AG10803 (cell line): Measurements from ENCODE around the gene BLMH.

ENCODE experiments used
- DNase-seq: peaks from one replicate; pipeline ENCODE4 v3.0.0; 2010; ENCODE audit warnings: low read depth
- H3K4me3 ChIP-seq: 2 replicates; pipeline ENCODE4 v1.5.1; 2011; ENCODE audit warnings: mild to moderate bottlenecking, low read length, control low read depth
- TF ChIP-seq, protein P1 (sequence below): conservative IDR thresholded peaks from 2 replicates; pipeline ENCODE4 v1.5.1; 2011; ENCODE audit warnings: mild to moderate bottlenecking, low read length, control low read depth, inconsistent platforms

The BLMH gene

DNA sequence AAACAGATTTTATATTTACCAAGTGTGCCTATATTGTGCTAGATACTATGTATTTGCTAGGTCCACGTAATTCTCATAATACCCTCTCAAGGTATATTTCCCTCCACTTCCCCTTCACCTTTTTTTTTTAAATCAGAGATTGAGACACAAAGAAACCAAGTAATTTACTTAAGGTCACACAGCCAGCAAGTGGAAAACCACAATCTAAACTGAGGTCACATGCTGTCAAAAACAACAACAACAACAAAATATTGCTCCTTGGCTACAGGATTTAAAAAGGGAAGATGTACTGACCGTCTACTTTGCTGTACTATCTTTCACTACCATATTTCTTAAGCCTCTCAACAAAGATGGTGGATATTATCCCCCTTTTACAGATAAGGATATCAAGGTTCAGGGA, 15.8 kb downstream of the BLMH start:
- TF ChIP-seq, protein P1, sequence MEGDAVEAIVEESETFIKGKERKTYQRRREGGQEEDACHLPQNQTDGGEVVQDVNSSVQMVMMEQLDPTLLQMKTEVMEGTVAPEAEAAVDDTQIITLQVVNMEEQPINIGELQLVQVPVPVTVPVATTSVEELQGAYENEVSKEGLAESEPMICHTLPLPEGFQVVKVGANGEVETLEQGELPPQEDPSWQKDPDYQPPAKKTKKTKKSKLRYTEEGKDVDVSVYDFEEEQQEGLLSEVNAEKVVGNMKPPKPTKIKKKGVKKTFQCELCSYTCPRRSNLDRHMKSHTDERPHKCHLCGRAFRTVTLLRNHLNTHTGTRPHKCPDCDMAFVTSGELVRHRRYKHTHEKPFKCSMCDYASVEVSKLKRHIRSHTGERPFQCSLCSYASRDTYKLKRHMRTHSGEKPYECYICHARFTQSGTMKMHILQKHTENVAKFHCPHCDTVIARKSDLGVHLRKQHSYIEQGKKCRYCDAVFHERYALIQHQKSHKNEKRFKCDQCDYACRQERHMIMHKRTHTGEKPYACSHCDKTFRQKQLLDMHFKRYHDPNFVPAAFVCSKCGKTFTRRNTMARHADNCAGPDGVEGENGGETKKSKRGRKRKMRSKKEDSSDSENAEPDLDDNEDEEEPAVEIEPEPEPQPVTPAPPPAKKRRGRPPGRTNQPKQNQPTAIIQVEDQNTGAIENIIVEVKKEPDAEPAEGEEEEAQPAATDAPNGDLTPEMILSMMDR: no peak
- DNase-seq: no peak

DNA sequence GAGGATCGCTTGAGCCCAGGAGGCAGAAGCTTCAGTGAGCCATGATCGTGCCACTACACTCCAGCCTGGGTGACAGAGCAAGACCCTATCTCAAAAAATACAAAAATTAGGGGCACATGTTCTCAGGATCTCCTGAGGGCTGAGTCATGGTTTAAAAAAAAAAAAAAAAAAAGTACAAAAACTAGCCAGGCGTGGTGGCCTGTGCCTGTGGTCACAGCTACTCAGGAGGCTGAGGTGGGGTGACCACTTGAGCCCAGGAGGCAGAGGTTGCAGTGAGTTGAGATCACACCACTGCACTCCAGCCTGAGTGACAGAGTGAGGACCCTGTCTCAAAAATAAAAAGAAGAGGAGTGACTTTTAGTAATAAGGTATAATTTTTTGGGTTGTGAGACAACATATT, 16.9 kb downstream of the BLMH start:
- DNase-seq: no peak
- H3K4me3 ChIP-seq: no peak overlapping the region

More for the DNA sequence above, 15.8 kb downstream of the BLMH start:
- H3K4me3 ChIP-seq: no peak overlapping the region

DNA sequence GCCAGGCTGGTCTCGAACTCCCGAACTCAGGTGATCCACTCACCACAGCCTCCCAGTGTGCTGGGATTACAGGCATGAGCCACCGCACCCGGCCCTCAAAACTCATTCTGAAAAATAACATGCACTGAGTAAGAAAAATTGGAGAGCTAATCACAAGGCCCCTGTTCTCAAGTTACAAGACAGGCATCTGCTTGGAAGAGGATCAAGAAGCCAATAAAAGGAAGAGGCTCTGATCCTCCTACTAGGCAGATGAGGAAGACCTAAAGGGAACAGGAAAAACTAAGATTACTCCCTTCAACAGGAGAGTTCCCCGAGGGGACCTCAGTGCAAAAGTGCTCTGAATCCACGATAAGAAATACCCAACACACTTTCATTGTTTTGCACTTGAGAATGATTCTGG, 18.4 kb downstream of the BLMH start:
- TF ChIP-seq, protein P1: no peak
- H3K4me3 ChIP-seq: no peak overlapping the region
- DNase-seq: no peak

More for the DNA sequence above, 16.9 kb downstream of the BLMH start:
- TF ChIP-seq, protein P1: no peak

DNA sequence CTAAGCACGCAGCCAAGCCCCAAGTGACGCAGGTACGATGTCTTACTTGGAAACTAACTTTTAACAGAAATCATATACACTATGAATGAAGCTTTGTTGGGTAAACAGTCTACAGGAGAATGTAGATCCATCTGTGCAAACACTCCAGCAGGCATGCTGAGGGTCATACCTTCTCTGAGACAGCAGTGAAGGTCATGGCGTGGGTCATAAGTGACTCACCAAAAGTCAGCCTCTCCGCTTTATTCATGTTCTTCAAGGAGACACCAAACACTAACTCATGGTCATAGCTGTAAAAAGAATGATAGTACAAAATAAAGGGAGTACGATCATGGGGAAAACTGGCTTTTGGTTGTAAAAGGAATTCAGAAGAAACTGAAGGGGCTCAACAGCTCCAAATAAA, 20.6 kb downstream of the BLMH start:
- H3K4me3 ChIP-seq: no peak overlapping the region
- TF ChIP-seq, protein P1: no peak
- DNase-seq: no peak

DNA sequence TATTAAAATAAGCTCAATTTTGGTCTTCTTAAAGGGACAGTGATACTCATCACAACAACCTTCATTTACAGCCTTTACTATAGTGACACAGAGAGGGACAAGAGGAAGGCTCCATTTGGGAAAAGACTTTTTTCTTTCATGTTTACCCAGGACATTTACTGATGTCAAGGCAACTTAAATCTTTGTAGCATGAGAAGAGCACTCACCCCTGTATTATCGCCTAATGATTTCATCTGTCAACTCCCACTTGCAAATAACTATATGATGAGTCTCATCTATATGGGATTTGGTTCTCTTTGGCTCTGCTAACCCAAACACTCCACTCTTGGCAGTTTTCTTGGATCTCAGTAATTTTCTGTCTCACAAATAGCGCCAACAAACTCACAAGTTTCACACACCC, 24.1 kb downstream of the BLMH start:
- TF ChIP-seq, protein P1: no peak
- no peak for DNase-seq

DNA sequence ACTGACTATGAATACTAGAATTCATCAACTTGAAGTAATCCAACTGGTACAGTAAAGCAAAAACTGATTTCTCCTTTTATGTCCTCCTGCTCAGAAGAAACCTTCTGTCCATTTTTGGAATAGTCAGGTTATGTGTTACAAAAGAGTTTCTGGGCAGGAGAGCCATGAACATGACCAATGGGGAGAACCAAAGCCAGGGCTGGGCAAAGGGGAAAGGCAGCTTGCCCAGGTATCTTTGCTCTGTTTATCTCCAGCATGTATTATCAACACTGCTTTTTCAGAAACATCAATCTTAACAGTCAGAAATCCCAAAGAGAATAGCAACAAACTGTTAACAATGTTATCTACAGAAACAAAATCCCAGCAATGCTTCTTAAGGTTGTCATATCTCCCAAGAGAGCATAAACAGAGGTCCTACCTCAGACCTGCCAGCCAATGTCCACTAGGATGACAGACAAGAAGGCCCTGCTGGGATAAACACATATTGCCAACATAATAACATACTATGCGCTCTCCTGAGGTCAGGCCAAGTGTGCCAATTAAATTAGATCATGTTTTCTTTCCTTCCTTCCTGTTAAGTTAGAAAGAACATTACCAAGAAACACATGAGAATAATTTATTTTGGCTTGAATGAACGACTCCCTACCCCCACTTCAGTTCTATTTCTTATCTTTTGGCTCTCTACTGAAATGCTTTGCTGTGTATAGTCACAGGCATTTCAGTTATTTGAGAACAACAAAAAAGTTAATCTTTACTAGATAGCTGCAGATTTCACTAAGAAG, 28.0 kb downstream of the BLMH start:
- DNase-seq: no peak
- no peak overlapping the region for H3K4me3 ChIP-seq
- TF ChIP-seq, protein P1: no peak

More for the DNA sequence above, 24.1 kb downstream of the BLMH start:
- H3K4me3 ChIP-seq: no peak overlapping the region
